HG03469 (cell line): ENCODE results near the gene FLOT1.
A peak's percentile ranks its signal among the peaks of the same experiment; 100 is the strongest.

Experiments used
- ATAC-seq: cut with Tn5 transposase; IDR thresholded peaks from one replicate; pipeline ENCODE4 v1.9.1; 2021; ENCODE audit warnings: mild to moderate bottlenecking, moderate library complexity, moderate number of reproducible peaks; ENCODE audit not compliant: unreplicated experiment

FLOT1 gene

GRCh38 chr6:30683183-30683979, 59.1 kb downstream of the FLOT1 start:
- no peak for ATAC-seq

DNA sequence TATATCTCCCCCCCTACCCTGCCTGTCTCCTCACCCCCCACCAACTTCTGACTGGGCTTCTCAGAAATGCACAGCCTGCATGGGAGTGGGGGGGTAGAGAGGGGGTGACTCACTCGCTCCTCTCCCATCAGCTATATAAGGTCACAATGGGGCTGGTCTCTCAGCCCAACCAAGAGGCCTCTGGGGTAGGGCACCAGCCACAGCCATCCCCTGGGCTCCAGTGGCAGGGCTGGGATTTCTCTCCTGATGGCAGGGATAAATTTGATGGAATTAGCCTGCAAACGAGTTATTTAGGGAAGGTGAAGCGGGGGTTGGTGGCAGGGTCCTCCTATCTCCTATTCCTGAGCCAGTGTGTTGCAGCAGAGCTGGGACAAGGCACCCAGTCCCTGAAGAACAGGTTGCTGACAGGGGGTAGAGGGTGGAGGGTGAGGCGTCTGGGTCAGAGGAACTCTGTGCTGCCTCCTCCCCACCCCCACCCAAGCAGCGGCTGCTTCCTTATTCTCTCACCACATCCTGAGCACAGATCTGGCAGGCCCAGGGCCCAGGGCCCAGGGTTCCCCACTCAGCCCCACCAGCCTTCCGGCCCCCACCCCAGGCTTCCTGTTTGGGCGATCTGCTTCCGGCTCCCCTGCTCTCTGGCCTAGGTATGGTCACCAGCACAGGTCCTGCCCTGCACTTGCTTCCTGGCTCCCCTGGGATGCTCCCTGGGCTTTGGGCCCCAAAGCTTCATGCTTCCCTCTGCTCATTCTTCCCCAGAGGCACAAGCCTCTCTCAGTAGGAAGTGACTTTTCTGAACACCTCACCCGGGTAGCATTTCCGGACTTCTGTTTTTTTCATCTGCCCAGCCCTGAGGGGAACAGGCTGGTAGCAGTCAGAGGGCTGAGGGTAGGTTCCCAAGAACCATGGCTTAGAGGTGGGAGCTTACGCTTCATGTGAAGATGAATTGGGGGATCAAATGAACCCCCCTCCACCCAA, 60.1 kb downstream of the FLOT1 start:
- ATAC-seq: peak; percentile 34

DNA sequence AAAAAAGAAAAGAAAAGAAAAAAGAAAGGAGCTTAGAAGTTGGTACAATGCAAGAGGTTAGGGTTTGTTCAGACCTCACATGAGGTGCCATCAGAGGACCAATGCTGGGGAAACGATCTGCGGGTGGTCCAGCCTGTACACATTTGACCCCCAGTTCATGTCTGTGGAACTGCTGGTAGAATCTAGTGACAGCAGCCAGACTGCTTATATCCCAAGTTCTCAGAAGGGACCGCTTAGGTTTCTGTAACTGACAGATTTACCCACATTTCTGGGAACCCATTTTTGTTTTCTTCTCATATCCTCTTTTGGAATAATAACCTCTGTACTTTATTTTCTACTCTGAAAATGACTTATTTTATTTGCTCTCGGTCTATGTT, 60.7 kb downstream of the FLOT1 start:
- ATAC-seq: no peak

DNA sequence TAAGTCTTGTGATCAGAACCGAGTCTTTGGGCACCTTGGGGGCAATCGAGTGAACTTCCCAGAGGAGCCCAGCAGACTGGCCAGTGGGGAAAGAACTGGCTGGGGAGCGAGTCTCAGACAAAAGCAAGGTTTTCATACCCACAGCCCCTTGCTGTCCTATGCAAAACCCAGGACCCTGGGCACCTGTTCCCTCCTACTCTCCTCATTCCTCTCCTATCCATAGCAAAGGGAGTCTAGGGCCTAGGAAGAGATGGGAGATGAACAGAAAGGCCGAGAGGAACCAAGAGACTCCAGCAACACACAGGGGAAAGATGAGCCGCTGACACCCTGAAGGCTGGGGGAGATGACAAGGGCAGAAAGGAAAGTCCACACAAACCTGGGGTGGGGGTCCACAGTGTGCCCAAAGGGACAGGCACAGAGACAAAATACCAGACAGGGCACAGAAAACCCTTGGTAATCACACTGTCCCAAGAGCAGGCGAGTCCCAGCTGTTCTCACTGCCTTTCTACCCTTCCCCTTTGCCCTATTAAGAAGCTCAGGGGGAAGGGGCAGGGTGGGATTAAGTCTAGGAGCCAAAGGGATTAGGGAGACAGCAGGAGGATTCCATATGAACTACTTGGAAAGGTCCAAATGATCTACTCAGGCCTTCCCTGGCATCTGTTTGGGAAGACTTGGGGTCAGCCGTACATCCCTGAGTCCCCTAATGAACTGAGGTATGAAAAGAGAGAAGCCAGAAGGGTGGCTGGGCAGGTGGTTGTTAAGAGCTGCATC, 62.5 kb downstream of the FLOT1 start:
- ATAC-seq: no peak

- ATAC-seq: no peak
Measured at GRCh38 chr6:30678964-30679726, 63.3 kb downstream of the FLOT1 start.
